Measurements from ENCODE around the gene ADAMTS15.

Gene ADAMTS15

DNA sequence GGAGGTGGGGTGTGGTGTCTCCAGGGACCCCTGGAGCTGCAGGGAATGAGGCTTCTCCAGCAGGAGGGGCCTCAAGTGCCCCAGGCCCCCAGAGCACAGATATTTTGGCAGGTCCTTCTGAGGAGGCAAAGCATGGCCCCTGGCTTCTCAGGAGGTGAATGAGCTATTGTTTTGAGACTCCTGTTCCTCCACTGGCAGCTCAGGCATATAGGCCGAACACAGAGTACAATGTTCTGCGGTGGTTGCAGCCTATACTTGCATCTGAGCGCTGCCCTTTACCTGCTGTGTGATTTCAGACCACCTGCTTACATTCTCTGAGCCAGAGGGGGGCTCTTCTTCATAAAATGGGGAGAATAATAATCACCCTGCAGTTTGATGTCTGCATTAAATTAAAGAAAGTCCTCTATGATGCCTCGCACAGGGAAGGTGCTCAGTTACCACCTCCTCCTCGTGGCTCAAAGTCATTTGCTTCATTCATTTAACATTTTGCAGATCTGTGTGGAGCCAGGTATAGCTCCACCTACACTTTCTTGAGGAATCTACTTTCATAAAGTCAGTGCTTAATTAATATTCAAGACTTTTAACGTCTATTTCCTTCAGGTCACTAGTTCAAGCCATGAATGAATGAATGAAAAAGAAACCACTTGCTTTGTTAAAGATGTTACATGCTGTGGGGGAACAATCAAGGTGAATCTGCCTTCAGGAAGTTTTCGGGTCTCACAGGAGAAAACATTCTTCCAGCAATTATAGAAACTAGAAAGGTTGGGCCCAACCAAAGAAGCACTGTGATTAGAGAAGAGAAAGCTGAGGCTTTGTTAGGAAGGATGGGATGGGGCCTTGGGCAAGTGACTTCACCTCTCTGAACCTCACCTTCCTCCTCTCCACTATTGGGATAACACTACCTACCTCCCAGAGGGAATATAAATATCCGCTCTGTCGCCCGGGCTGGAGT is 68.4 kb downstream of the ADAMTS15 start:
- no peak for DNase-seq

DNA sequence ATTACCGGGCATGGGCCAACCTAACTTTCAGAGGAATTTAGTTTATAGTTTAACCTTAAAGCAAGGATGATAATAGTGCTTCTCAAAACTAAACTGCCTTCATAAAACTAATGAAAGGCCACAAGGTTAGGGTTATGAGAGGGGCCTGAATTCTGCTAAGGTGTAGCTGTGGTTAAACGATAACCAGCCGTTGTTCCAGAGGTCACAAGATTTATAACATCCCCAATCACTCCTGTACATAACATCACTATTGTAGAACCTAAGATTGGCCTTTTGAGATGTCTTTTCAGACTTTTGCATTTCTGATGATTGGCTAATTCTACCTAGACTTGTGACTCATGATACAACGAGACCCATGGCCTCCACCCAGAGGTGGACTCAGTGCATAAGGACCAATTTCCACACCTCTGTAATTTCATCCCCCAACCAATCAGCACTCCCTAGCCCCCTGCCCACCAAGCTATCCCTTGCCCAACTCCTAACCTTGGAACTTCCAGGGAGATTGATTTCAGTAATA is 69.8 kb downstream of the ADAMTS15 start:
- DNase-seq, result no peak

DNA sequence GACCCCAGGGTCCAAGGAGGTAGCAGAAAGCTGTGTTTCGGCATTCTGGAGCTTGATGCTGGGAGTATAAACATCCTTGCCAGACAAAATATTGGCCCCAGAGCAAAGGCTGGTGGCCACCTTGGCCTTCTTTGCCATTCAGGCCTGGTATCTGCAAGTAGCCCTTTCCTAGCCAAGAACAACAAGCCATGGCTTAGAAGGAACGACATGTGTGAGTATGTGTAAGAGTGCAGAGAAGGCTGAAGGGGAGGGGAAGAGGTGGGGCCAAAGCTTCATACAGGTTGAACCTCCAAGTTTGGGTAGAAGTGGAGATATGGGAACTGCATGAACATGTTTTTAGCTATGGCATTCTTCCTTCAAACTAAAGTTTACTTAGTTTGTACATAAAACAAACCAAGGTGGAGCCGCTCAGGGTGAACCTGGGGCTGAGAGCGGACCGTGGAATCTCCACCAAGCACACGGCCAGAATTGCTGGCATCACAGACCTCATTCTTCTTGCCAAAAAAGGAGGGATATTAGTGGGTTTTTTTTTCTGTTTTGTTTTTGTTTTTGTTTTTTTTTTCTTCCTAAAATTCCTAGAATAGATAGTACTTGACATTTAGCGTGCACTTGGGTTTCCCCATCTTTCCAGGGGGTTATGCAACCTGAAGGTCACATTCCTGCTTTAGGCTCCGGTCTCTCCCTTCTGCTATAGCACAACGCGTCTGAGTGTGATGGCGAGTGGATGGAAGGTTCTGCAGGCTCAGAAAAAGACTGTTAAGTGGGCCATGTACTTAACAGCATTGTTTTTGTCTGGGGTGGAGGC is 70.9 kb downstream of the ADAMTS15 start:
- DNase-seq, result no peak

DNA sequence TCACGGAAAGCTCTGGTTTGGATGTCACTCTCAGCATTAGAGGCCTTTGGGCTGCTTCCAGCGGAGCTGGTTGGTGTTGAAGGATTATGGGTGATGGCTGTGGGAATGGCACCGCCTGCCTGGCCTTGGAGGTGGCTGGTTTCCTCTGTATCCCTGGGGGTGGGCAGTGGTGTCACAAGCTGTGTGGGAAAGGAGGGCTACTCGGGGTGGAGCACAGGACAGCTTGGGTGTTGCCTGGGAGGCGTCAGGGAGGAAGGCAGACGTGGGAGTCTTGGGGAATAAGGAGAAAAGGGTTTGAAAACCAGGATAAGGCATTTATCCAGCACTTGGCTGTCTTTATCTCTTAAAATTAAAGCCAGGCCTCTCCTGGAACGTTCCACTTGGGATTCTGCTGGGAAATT is 71.8 kb downstream of the ADAMTS15 start:
- no peak for DNase-seq

DNA sequence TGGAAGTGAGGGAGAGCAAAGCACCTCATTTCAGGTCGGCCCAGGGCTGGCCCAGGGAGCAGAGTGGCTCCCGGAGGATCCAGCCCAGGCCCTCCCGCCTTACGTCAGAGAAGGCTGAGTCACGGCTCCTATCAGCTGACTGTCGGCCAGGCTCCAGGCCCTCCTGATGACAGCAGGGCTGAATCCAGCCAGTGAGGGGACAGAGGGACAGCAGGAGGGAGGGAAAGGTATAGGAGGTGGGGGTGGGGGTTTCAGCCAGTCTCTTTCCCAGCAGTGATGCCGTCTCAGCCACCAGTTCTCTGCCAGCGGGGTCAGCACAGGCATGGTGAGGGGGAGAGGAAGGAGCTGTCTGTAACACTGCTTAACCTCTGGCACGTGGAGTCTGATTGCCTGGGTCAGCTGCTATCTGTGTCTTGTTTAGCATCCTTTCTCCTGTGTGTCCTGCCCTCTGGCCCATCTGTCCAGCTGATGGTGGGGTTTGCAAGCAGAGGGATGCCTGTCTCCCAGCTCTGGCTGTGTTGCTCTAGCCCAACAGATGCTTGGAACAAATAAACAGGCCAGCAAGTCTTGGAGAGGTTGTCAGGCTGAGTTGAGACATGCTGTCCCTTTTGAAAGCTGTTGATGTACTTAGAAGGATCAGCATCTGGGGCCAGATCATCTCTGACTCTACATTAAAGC is 74.0 kb downstream of the ADAMTS15 start:
- DNase-seq, result no peak

DNA sequence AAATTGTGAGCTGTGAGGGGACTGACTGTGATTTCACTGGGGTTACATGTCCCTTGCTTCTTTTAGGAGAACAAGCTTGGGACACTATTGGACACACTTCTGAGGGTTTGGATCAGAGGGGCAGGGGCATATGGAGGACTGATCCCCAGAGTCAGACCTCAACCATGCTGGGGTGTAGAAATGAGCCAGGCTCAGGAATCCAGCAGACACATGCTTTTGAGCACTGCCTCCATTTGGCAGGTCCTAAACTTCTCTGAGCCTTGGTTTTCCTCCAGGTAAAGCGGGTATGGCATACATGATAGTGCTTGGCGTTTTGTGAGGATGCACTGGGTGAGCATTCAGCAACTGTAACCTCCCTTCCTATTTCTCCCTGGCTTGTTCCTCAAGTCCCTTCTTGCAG is 74.7 kb downstream of the ADAMTS15 start:
- DNase-seq, result no peak

DNA sequence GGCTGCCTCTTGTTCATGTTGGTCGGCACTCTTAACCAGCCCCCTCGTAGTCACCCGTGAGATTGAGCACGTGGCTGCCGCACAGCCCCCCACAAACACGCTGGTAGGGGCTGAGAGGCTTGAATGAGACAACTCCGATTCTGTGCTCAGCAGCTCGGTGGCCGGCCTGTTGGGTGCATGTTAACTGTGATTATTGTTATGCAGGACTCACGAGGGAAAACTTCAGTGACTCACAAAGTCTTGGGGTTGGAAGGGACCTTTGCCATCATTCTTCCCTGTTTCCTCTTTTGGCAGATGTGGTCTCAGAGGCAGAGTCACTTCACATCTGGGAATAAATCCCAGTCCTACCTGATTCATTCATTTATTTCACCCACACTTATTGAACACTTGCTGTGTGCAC is 75.2 kb downstream of the ADAMTS15 start:
- no peak for DNase-seq

DNA sequence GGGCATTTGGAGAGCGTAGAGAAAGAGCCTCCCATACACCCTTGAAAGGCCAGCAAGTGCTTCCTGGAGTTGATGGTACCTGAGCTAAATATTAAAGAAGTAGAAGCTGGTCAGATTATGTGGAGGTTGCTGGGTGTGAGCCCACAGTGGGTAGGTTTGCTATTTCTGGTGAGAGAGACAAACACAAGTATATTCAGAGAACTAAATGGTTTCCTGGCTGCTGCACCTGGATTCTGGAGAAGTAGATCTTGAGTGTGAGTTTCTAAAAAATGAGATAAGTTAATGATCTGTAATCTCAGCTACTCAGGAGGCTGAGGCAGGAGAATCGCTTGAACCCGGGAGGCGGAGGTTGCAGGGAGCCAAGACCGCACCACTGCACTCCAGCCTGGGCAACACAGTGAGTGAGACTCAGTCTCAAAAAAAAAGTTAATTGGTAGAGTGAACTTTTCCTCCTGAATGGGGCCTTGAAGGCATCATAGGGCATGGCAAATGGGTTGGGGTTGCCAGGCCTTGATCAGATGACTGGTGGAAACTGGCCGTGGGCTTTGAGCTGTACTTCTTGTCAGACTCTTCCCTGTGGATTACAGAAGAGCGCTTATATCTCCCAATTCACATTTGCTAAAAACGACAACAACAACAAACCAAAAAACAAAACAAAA is 75.8 kb downstream of the ADAMTS15 start:
- DNase-seq, result no peak

DNA sequence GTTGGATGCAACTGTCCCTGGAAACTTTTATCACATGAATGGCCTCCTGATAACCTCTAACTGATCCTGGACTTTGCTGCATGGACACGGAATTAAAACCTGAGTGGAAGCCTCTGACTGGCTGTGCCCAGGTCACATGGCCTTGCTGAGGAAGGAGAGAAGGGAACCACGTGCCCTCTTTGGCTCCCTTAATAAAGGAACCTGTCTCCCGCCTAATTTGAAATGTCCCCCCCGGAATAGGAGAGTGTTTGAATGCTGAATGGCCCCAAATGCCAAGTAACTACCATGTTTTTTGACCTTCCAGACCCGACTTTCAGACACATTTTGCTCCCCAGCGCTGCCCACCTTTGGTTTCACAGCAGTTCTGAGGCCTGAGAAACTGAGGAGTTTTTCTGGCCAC is 76.9 kb downstream of the ADAMTS15 start:
- no peak for DNase-seq

Data from activated CD4-positive, alpha-beta T cell treated with anti-CD3 and anti-CD28 coated beads, Interleukin-2, amount 50 U/mL, for 48 hours (primary cell).